IMR-90 (cell line): ENCODE measurements around the gene IFNG-AS1. TPM values are rescaled to one million over a fixed set of nuclear protein-coding genes. Genes with fewer than 3 reads are reported as not detected.

Experiments
- ATAC-seq: fragments of 200-7000 bp; cut with Tn5 transposase; 2 replicates; pipeline ENCODE4 v1.9.1; 2020; ENCODE audit warnings: low read depth, mild to moderate bottlenecking, moderate library complexity
- BruUV-seq: library from RNA; stranded (reverse); fragments of 400-500 nt; replicated peaks from 2 replicates; lab custom pipeline; 2021; lab: Mats Ljungman, UMichigan
- CTCF ChIA-PET: fragments of 300-600 bp; formaldehyde crosslinking; extraction: SDS; loops from one replicate; lab custom pipeline; 2021; ENCODE audit warnings: antibody characterized with exemption; lab: Yijun Ruan, JAX
- POLR2A ChIA-PET: fragments of 300-600 bp; sonication (Branson Sonifier 250); formaldehyde crosslinking; loops from one replicate; lab custom pipeline; 2022; ENCODE audit warnings: antibody characterized with exemption; ENCODE audit not compliant: unreplicated experiment; lab: Charles Lee
- DNase-seq: peaks from one replicate; pipeline ENCODE4 v3.0.0; 2013
- H2AFZ ChIP-seq: replicated peaks from 2 replicates; pipeline ENCODE3; 2013; ENCODE audit warnings: low read length, mild to moderate bottlenecking; ENCODE audit not compliant: poor library complexity
- H2AK5ac ChIP-seq: 2 replicates; pipeline ENCODE4 v1.6.1; 2013; ENCODE audit warnings: low read depth, low read length, inconsistent platforms
- H2AK9ac ChIP-seq: replicated peaks from 2 replicates; pipeline ENCODE3; 2013; ENCODE audit warnings: mild to moderate bottlenecking, low read depth, low read length, moderate library complexity; ENCODE audit not compliant: poor library complexity
- H2BK120ac ChIP-seq: 2 replicates; pipeline ENCODE4 v1.6.1; 2013; ENCODE audit warnings: low read depth, low read length, inconsistent platforms
- H2BK15ac ChIP-seq: 3 replicates; pipeline ENCODE4 v1.6.1; 2013; ENCODE audit warnings: low read depth, low read length, inconsistent platforms
- H2BK20ac ChIP-seq: 2 replicates; pipeline ENCODE4 v1.6.1; 2013; ENCODE audit warnings: low read depth, mild to moderate bottlenecking, inconsistent platforms, low read length, moderate library complexity
- H2BK5ac ChIP-seq: 2 replicates; pipeline ENCODE4 v1.6.1; 2013; ENCODE audit warnings: mild to moderate bottlenecking, low read depth, low read length, inconsistent platforms; ENCODE audit not compliant: poor library complexity, severe bottlenecking
- H3K14ac ChIP-seq: replicated peaks from 2 replicates; pipeline ENCODE4 v1.6.1; 2013; ENCODE audit warnings: low read depth, low read length, inconsistent platforms
- H3K18ac ChIP-seq: 2 replicates; pipeline ENCODE4 v1.6.1; 2013; ENCODE audit warnings: low read depth, low read length, control low read depth
- H3K23ac ChIP-seq: 2 replicates; pipeline ENCODE4 v1.6.1; 2013; ENCODE audit warnings: low read depth, low read length, inconsistent platforms
- H3K27ac ChIP-seq: 2 replicates; pipeline ENCODE4 v1.5.1; 2013; ENCODE audit warnings: mild to moderate bottlenecking, control low read depth, low read length; ENCODE audit not compliant: insufficient read depth
- H3K27me3 ChIP-seq: 2 replicates; pipeline ENCODE4 v1.6.1; 2013; ENCODE audit warnings: low read length; ENCODE audit not compliant: control insufficient read depth, insufficient read depth
- H3K36me3 ChIP-seq: 2 replicates; pipeline ENCODE4 v1.6.1; 2013; ENCODE audit warnings: low read length, mixed read lengths; ENCODE audit not compliant: control insufficient read depth, insufficient read depth
- H3K4ac ChIP-seq: 2 replicates; pipeline ENCODE4 v1.6.1; 2013; ENCODE audit warnings: low read depth, low read length, inconsistent platforms
- H3K4me1 ChIP-seq: 2 replicates; pipeline ENCODE4 v1.6.1; 2013; ENCODE audit warnings: low read length, mixed read lengths; ENCODE audit not compliant: control insufficient read depth, insufficient read depth
- H3K4me2 ChIP-seq: 2 replicates; pipeline ENCODE4 v1.6.1; 2013; ENCODE audit warnings: low read depth, mild to moderate bottlenecking, control low read depth, low read length, moderate library complexity
- H3K4me3 ChIP-seq: 2 replicates; pipeline ENCODE4 v1.5.1; 2013; ENCODE audit warnings: low read depth, mild to moderate bottlenecking, control low read depth, low read length, moderate library complexity; ENCODE audit not compliant: insufficient read depth
- H3K56ac ChIP-seq: 2 replicates; pipeline ENCODE4 v1.6.1; 2013; ENCODE audit warnings: low read length, inconsistent platforms; ENCODE audit not compliant: insufficient read depth; ENCODE audit errors: extremely low read depth
- H3K79me1 ChIP-seq, 2 experiments: 2 replicates each; pipeline ENCODE4 v1.6.1; 2013; ENCODE audit warnings: low read length in 2 of 2, inconsistent platforms in 1 of 2, low read depth in 1 of 2
- H3K9ac ChIP-seq: 2 replicates; pipeline ENCODE4 v1.6.1; 2013; ENCODE audit warnings: low read depth, low read length, control low read depth
- H3K9me1 ChIP-seq: 2 replicates; pipeline ENCODE4 v1.6.1; 2013; ENCODE audit warnings: low read length, inconsistent platforms; ENCODE audit not compliant: insufficient read depth
- H3K9me3 ChIP-seq: 2 replicates; pipeline ENCODE4 v1.6.1; 2013; ENCODE audit warnings: low read length; ENCODE audit not compliant: control insufficient read depth, insufficient read depth
- H4K20me1 ChIP-seq: 2 replicates; pipeline ENCODE4 v1.6.1; 2013; ENCODE audit warnings: low read length, inconsistent platforms; ENCODE audit not compliant: insufficient read depth
- H4K5ac ChIP-seq: 2 replicates; pipeline ENCODE4 v1.6.1; 2013; ENCODE audit warnings: mild to moderate bottlenecking, low read depth, low read length, control low read depth
- H4K8ac ChIP-seq, 2 experiments: 2 replicates each; pipeline ENCODE4 v1.6.1; 2013; ENCODE audit warnings: low read depth in 2 of 2, low read length in 2 of 2, control low read depth in 1 of 2, inconsistent platforms in 1 of 2
- H4K91ac ChIP-seq: 2 replicates; pipeline ENCODE4 v1.6.1; 2013; ENCODE audit warnings: low read depth, low read length, inconsistent platforms; ENCODE audit not compliant: insufficient read depth
- FOS ChIP-seq: fragments of 150-350 bp; IDR thresholded peaks from 2 replicates; pipeline ENCODE4 v1.6.1; 2016; ENCODE audit warnings: low read depth, low read length
- MAZ ChIP-seq: IDR thresholded peaks from 2 replicates; pipeline ENCODE4 v1.6.1; 2012; ENCODE audit warnings: low read depth, mild to moderate bottlenecking, low read length, improper control_type of control experiment, moderate library complexity, borderline replicate concordance
- POLR2A ChIP-seq: IDR thresholded peaks from 2 replicates; pipeline ENCODE4 v1.6.1; 2012; ENCODE audit warnings: mild to moderate bottlenecking, low read depth, low read length
- RAD21 ChIP-seq: IDR thresholded peaks from 2 replicates; pipeline ENCODE4 v1.6.1; 2012; ENCODE audit warnings: low read length, improper control_type of control experiment
- SMC3 ChIP-seq: fragments of 150-350 bp; IDR thresholded peaks from 2 replicates; pipeline ENCODE4 v1.6.1; 2016; ENCODE audit warnings: low read depth, mild to moderate bottlenecking, antibody characterized with exemption, low read length, moderate library complexity
- WGBS, 2 experiments: methylation state at CpG; one replicate each; pipeline versions ENCODE4 v1.1.5 to v1.1.7; 2013; ENCODE audit warnings: missing lambda C conversion rate in 2 of 2; ENCODE audit not compliant: insufficient read length in 1 of 2; ENCODE audit errors: extremely low coverage in 2 of 2; 5-methylcytosine and 5-hydroxymethylcytosine counted together
- dilution Hi-C: fragments of 300-500 bp; cut with HindIII; formaldehyde crosslinking; loops from one replicate; pipeline ENCODE4 v1.14.3; 2018; ENCODE audit warnings: low sequenced_read_pairs; ENCODE audit not compliant: unreplicated experiment
- in situ Hi-C: fragments of 300-500 bp; cut with MboI; formaldehyde crosslinking; loops from 3 replicates; pipeline ENCODE4 v1.14.3; 2019; ENCODE audit warnings: low sequenced_read_pairs, inconsistent platforms, mixed read lengths
- intact Hi-C: fragments of 100-400 bp; cut with micrococcal nuclease; formaldehyde crosslinking; loops from 2 replicates; pipeline ENCODE4 v1.10.0; 2022
- polyA plus RNA-seq, 3 experiments: library from polyadenylated mRNA; depleted of rRNA; stranded (reverse); fragments of >200 nt; gene quantifications; 2 replicates each; pipeline ENCODE4 v1.2.3, GENCODE V29; 2012; ENCODE audit warnings: low replicate concordance in 1 of 3
- total RNA-seq: library from RNA; depleted of rRNA; stranded (reverse); fragments of >200 nt; gene quantifications from 2 replicates; pipeline ENCODE4 v1.2.3, GENCODE V29; 2012
- TF ChIP-seq, protein P1 (sequence below): conservative IDR thresholded peaks from 2 replicates; pipeline ENCODE4 v1.5.1; 2012; ENCODE audit warnings: mild to moderate bottlenecking, low read depth, low read length, improper control_type of control experiment

Gene IFNG-AS1
- total and polyA plus RNA-seq, 2 of the 4 experiments (the other 2 are of a cell fraction): not detected

DNA sequence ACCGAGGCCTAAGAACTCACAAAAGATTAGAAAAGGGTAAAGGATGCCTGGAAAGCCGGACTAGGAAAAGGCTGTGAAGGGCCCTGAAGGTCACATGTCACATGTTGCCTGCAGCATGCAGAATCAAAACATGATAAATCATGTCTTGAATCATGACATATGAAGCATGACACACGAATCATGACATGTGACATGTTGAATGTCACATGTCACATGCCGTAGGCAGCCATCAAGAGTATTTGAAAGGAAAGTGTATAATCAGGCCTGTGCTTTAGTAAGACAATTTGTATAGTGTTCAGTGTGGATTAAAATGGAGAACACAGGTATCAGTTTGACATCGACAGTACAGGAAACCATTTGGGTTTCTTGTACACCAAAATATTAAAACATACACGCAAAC, 30.8 kb downstream of the IFNG-AS1 start:
- no peak overlapping the region for H3K4me3 ChIP-seq
- in situ Hi-C loops: no loop called here
- no peak overlapping the region for H4K91ac ChIP-seq
- H3K56ac ChIP-seq: no peak overlapping the region
- H3K14ac ChIP-seq: no peak overlapping the region
- no peaks in the 10 kb centered on the region for H3K36me3 ChIP-seq
- H4K5ac ChIP-seq: no peak overlapping the region
- BruUV-seq: no TSS peak
- H2BK20ac ChIP-seq: no peak overlapping the region
- H2BK5ac ChIP-seq: no peak overlapping the region
- H3K9me1 ChIP-seq: no peaks in the 10 kb centered on the region
- H3K4me1 ChIP-seq: no peaks in the 10 kb centered on the region
- H3K18ac ChIP-seq: no peak overlapping the region
- ChIA-PET CTCF (no interaction called here), POLR2A (no interaction called here)
- H3K23ac ChIP-seq: no peak overlapping the region
- no peaks in the 10 kb centered on the region for H3K79me1 ChIP-seq
- no peak overlapping the region for H3K4me2 ChIP-seq
- H3K9me3 ChIP-seq: no peaks in the 10 kb centered on the region
- H2BK15ac ChIP-seq: no peak overlapping the region
- 44% methylated on average over 3 of the region's 6 CpGs; no CpG with 5 or more reads in 1 of the 2 experiments for WGBS, 2 experiments
- dilution Hi-C loops: no loop called here
- peaks cover 2% of the 10 kb centered on the region for H3K27me3 ChIP-seq
- no peak overlapping the region for H2AK9ac ChIP-seq
- H3K27ac ChIP-seq: no peak overlapping the region
- H3K4ac ChIP-seq: no peak overlapping the region
- H4K20me1 ChIP-seq: no peaks in the 10 kb centered on the region
- H3K9ac ChIP-seq: no peak overlapping the region
- ATAC-seq (no peak), DNase-seq (no peak)
- H4K8ac ChIP-seq: no peak overlapping the region
- TF ChIP-seq RAD21 (no peak), POLR2A (no peak), SMC3 (no peak), MAZ (no peak), FOS (no peak)
- TF ChIP-seq, protein P1, sequence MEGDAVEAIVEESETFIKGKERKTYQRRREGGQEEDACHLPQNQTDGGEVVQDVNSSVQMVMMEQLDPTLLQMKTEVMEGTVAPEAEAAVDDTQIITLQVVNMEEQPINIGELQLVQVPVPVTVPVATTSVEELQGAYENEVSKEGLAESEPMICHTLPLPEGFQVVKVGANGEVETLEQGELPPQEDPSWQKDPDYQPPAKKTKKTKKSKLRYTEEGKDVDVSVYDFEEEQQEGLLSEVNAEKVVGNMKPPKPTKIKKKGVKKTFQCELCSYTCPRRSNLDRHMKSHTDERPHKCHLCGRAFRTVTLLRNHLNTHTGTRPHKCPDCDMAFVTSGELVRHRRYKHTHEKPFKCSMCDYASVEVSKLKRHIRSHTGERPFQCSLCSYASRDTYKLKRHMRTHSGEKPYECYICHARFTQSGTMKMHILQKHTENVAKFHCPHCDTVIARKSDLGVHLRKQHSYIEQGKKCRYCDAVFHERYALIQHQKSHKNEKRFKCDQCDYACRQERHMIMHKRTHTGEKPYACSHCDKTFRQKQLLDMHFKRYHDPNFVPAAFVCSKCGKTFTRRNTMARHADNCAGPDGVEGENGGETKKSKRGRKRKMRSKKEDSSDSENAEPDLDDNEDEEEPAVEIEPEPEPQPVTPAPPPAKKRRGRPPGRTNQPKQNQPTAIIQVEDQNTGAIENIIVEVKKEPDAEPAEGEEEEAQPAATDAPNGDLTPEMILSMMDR: no peak
- intact Hi-C loops: no loop called here
- H2AK5ac ChIP-seq: no peak overlapping the region
- H2AFZ ChIP-seq: no peak overlapping the region
- H2BK120ac ChIP-seq: no peak overlapping the region
